H9 (cell line): ENCODE results near the gene PPCDC. TPM values are rescaled to one million over a fixed set of nuclear protein-coding genes. Genes with fewer than 3 reads are reported as not detected.

Experiments used
- DNase-seq: peaks from one replicate; pipeline ENCODE4 v3.0.0-alpha.2; 2017
- H2AFZ ChIP-seq: one replicate; pipeline ENCODE4 v1.6.1; 2013; ENCODE audit warnings: mild to moderate bottlenecking, low read length, control low read depth, moderate library complexity
- H2AK5ac ChIP-seq: 2 replicates; pipeline ENCODE4 v1.6.1; 2013; ENCODE audit warnings: low read length, control low read depth, mixed read lengths; ENCODE audit not compliant: insufficient read length
- H2BK120ac ChIP-seq: one replicate; pipeline ENCODE4 v1.6.1; 2013; ENCODE audit warnings: low read depth, mild to moderate bottlenecking, low read length, control low read depth, inconsistent platforms; ENCODE audit not compliant: poor library complexity, severe bottlenecking
- H2BK12ac ChIP-seq: 2 replicates; pipeline ENCODE4 v1.6.1; 2013; ENCODE audit warnings: low read length, control low read depth, mixed read lengths, low read depth; ENCODE audit not compliant: insufficient read length
- H2BK15ac ChIP-seq: 2 replicates; pipeline ENCODE4 v1.6.1; 2013; ENCODE audit warnings: low read depth, low read length, control low read depth
- H2BK20ac ChIP-seq: one replicate; pipeline ENCODE4 v1.6.1; 2013; ENCODE audit warnings: low read depth, mild to moderate bottlenecking, low read length, control low read depth, inconsistent platforms; ENCODE audit not compliant: poor library complexity, severe bottlenecking
- H2BK5ac ChIP-seq: 2 replicates; pipeline ENCODE4 v1.6.1; 2013; ENCODE audit warnings: low read length, control low read depth, mixed read lengths; ENCODE audit not compliant: insufficient read length
- H3K14ac ChIP-seq: 2 replicates; pipeline ENCODE4 v1.6.1; 2013; ENCODE audit warnings: low read length, control low read depth; ENCODE audit not compliant: insufficient read depth
- H3K18ac ChIP-seq: 2 replicates; pipeline ENCODE4 v1.6.1; 2013; ENCODE audit warnings: low read depth, mild to moderate bottlenecking, mixed read lengths, low read length, control low read depth; ENCODE audit not compliant: insufficient read length
- H3K23ac ChIP-seq: 2 replicates; pipeline ENCODE4 v1.6.1; 2013; ENCODE audit warnings: low read length, control low read depth, mixed read lengths, low read depth; ENCODE audit not compliant: insufficient read length
- H3K23me2 ChIP-seq: 2 replicates; pipeline ENCODE4 v1.6.1; 2013; ENCODE audit warnings: low read depth, mild to moderate bottlenecking, mixed read lengths, low read length, control low read depth; ENCODE audit not compliant: insufficient read length, poor library complexity, severe bottlenecking
- H3K27ac ChIP-seq: 2 replicates; pipeline ENCODE4 v1.5.1; 2013; ENCODE audit warnings: low read length, control low read depth, mixed read lengths, low read depth; ENCODE audit not compliant: insufficient read length
- H3K27me3 ChIP-seq: 2 replicates; pipeline ENCODE4 v1.6.1; 2013; ENCODE audit warnings: low read length, control low read depth, inconsistent platforms; ENCODE audit not compliant: insufficient read depth
- H3K4ac ChIP-seq: 2 replicates; pipeline ENCODE4 v1.6.1; 2013; ENCODE audit warnings: low read depth, mild to moderate bottlenecking, control low read depth, inconsistent platforms, low read length, moderate library complexity
- H3K4me1 ChIP-seq: 2 replicates; pipeline ENCODE4 v1.6.1; 2013; ENCODE audit warnings: low read length, control low read depth, inconsistent platforms; ENCODE audit not compliant: insufficient read depth
- H3K4me2 ChIP-seq: 2 replicates; pipeline ENCODE4 v1.6.1; 2013; ENCODE audit warnings: low read length, control low read depth, mixed read lengths; ENCODE audit not compliant: insufficient read length, insufficient read depth
- H3K56ac ChIP-seq: 2 replicates; pipeline ENCODE4 v1.6.1; 2013; ENCODE audit warnings: low read depth, mild to moderate bottlenecking, mixed read lengths, low read length, control low read depth; ENCODE audit not compliant: insufficient read length
- H3K79me1 ChIP-seq: 2 replicates; pipeline ENCODE4 v1.6.1; 2013; ENCODE audit warnings: low read depth, mild to moderate bottlenecking, moderate library complexity, low read length, control low read depth, inconsistent platforms; ENCODE audit not compliant: insufficient read depth, poor library complexity, severe bottlenecking
- H3K79me2 ChIP-seq: 2 replicates; pipeline ENCODE4 v1.6.1; 2013; ENCODE audit warnings: low read length, control low read depth, inconsistent platforms; ENCODE audit not compliant: insufficient read depth
- H3K9ac ChIP-seq: 2 replicates; pipeline ENCODE4 v1.6.1; 2013; ENCODE audit warnings: low read length, control low read depth, mixed read lengths; ENCODE audit not compliant: insufficient read length; ENCODE audit errors: extremely low read depth
- H3K9me3 ChIP-seq: one replicate; pipeline ENCODE4 v1.6.1; 2013; ENCODE audit warnings: low read depth, low read length, inconsistent platforms; ENCODE audit not compliant: control insufficient read depth
- H3T11ph ChIP-seq: one replicate; pipeline ENCODE4 v1.6.1; 2013; ENCODE audit warnings: mild to moderate bottlenecking, low read length, control low read depth, inconsistent platforms
- H4K20me1 ChIP-seq: one replicate; pipeline ENCODE4 v1.6.1; 2013; ENCODE audit not compliant: control insufficient read depth, insufficient read length, insufficient read depth
- H4K5ac ChIP-seq: 2 replicates; pipeline ENCODE4 v1.6.1; 2013; ENCODE audit warnings: low read depth, mild to moderate bottlenecking, mixed read lengths, low read length, control low read depth; ENCODE audit not compliant: insufficient read length
- H4K8ac ChIP-seq: replicated peaks from 2 replicates; pipeline ENCODE4 v1.6.1; 2013; ENCODE audit warnings: low read length, control low read depth, mixed read lengths, low read depth; ENCODE audit not compliant: insufficient read length
- H4K91ac ChIP-seq: 2 replicates; pipeline ENCODE4 v1.6.1; 2013; ENCODE audit warnings: low read depth, mild to moderate bottlenecking, moderate library complexity, mixed read lengths, low read length, control low read depth; ENCODE audit not compliant: insufficient read length
- H3K27ac Mint-ChIP-seq, 3 experiments: 2 replicates in 2 of 3; 3 replicates in 1 of 3; pipeline ENCODE4 v1.8.0; 2020 to 2021; ENCODE audit warnings: mixed read lengths in 3 of 3, mild to moderate bottlenecking in 1 of 3, moderate library complexity in 1 of 3
- H3K27me3 Mint-ChIP-seq: 2 replicates; pipeline ENCODE4 v1.8.0; 2021; ENCODE audit warnings: low read depth, mild to moderate bottlenecking, moderate library complexity, mixed read lengths
- H3K36me3 Mint-ChIP-seq, 3 experiments: 2 replicates in 2 of 3; 3 replicates in 1 of 3; pipeline ENCODE4 v1.8.0; 2020 to 2021; ENCODE audit warnings: low read depth in 3 of 3, mixed read lengths in 3 of 3; ENCODE audit not compliant: insufficient read depth in 1 of 3
- H3K4me1 Mint-ChIP-seq, 2 experiments: 2 replicates each; pipeline ENCODE4 v1.8.0; 2020; ENCODE audit warnings: mixed read lengths in 2 of 2
- H3K4me3 Mint-ChIP-seq, 2 experiments: 2 replicates in 1 of 2; 3 replicates in 1 of 2; pipeline ENCODE4 v1.8.0; 2020 to 2021; ENCODE audit warnings: mild to moderate bottlenecking in 2 of 2, mixed read lengths in 2 of 2, moderate library complexity in 1 of 2
- H3K9me3 Mint-ChIP-seq, 2 experiments: 2 replicates in 1 of 2; 3 replicates in 1 of 2; pipeline ENCODE4 v1.8.0; 2020; ENCODE audit warnings: mild to moderate bottlenecking in 2 of 2, mixed read lengths in 2 of 2, moderate library complexity in 1 of 2
- CTCF ChIP-seq: fragments of 200-600 bp; sonication (generic); conservative IDR thresholded peaks from 3 replicates; pipeline ENCODE4 v1.8.0; 2021; ENCODE audit warnings: antibody characterized with exemption, mild to moderate bottlenecking
- WGBS: extraction: QIAGEN DNeasy Blood & Tissue Kit; methylation state at CpG from one replicate; pipeline ENCODE4 v1.1.7; 2013; ENCODE audit warnings: missing lambda C conversion rate, low lambda C conversion rate, mixed read lengths; ENCODE audit not compliant: insufficient read length; ENCODE audit errors: extremely low coverage; 5-methylcytosine and 5-hydroxymethylcytosine counted together
- total RNA-seq: library from RNA; stranded (reverse); gene quantifications from 2 replicates; pipeline ENCODE4 v1.2.1, GENCODE V29; 2021

Gene PPCDC
- total RNA-seq, 1 experiment from 2014 or later = 17.6 TPM

DNA sequence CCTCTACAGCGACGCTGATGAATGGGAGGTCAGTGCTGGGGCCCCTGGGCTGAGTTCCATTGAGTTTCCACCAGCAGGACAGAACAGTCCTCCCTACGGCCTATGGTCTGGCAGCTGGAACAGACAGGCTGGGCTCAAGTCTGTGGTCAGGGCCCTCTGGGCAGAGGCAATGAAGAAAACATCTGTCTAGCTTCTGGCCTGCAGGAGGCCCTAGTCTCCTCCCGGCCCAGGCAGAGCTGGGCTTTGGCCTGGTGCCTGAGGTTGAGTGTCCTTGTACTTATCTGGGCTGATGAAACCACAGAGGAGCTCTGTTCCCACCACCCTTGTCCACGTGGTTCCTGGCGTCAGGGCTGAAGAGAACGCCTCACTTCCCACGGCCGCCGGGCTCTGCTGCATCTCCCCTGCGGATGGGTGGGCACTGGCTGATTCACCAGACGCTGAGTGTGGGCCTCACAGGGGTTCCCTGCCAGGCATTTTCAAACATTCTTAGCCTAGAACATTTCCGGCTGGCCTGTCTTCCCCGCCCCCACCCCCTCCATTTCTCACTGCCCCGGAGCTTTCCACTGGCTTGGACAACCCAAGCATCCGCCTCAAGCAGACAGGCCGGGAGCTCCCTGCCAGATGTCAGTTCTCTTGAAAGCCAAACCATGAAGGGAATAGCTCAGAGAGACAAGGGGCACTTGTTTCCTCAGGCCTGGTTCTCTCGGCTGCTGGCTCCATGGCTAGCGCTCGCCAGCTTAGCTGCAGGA is 20.3 kb downstream of the PPCDC start:
- Histone ChIP-seq H3K4me2 (no peak overlapping the region), H2BK5ac (no peak overlapping the region), H4K5ac (no peak overlapping the region), H3K23ac (no peak overlapping the region), H4K20me1 (no peaks in the 10 kb centered on the region), H2AK5ac (no peak overlapping the region), H3K23me2 (no peaks in the 10 kb centered on the region), H2AFZ (no peak overlapping the region), H3K56ac (no peak overlapping the region), H3T11ph (no peak overlapping the region), H3K27ac (no peak overlapping the region), H2BK15ac (no peak overlapping the region), H3K4ac (no peak overlapping the region), H3K9me3 (no peaks in the 10 kb centered on the region), H4K91ac (no peak overlapping the region), H3K4me1 (no peaks in the 10 kb centered on the region), H3K18ac (no peak overlapping the region), H3K9ac (no peak overlapping the region), H2BK20ac (no peak overlapping the region), H3K79me1 (no peaks in the 10 kb centered on the region), H3K14ac (no peak overlapping the region), H4K8ac (no peak overlapping the region), H2BK12ac (no peak overlapping the region), H3K79me2 (no peaks in the 10 kb centered on the region), H2BK120ac (no peak overlapping the region), H3K27me3 (no peaks in the 10 kb centered on the region)
- no peaks in the 10 kb centered on the region for H3K9me3 Mint-ChIP-seq
- H3K4me1 Mint-ChIP-seq = peaks cover 3 to 11% of the 10 kb centered on the region in 2 experiments; a peak in 3 of 4 replicates
- no peak for DNase-seq
- peaks cover 10 to 34% (median 16%) of the 10 kb centered on the region in 3 experiments; a peak in 6 of 7 replicates for H3K36me3 Mint-ChIP-seq
- H3K27ac Mint-ChIP-seq = peak overlapping the region in 1 of 3 experiments; percentile 84; a peak in 1 of 7 replicates
- WGBS = no CpG with 5 or more reads among the region's 20 CpGs
- H3K4me3 Mint-ChIP-seq = no peak overlapping the region
- no peaks in the 10 kb centered on the region for H3K27me3 Mint-ChIP-seq
- TF ChIP-seq CTCF = no peak
